Uterus (tissue), 4 donors: ENCODE results near the gene GATAD2B. TPM values are rescaled to one million over a fixed set of nuclear protein-coding genes. Genes with fewer than 3 reads are reported as not detected.

Experiments used
- DNase-seq, 2 donors: peaks; one replicate each; pipeline ENCODE4 v3.0.0-alpha.2; 2019 to 2020
- H3K27ac ChIP-seq, 2 donors: fragments of 200-600 bp; sonication (generic); 1 replicate in 1 of 2; 2 replicates in 1 of 2; pipeline ENCODE4 v1.5.1; 2016 to 2018
- H3K27me3 ChIP-seq, 2 donors: fragments of 200-600 bp; sonication (generic); one replicate each; pipeline ENCODE4 v1.5.1; 2018 to 2019; ENCODE audit warnings: control low read depth in 1 of 2
- H3K36me3 ChIP-seq, 2 donors: fragments of 200-600 bp; sonication (generic); one replicate each; pipeline ENCODE4 v1.5.1; 2019; ENCODE audit warnings: control low read depth in 1 of 2
- H3K4me1 ChIP-seq, 2 donors: fragments of 200-600 bp; sonication (generic); one replicate each; pipeline ENCODE4 v1.5.1; 2018 to 2019; ENCODE audit warnings: control low read depth in 1 of 2
- H3K4me3 ChIP-seq, 2 donors: fragments of 200-600 bp; sonication (generic); 1 replicate in 1 of 2; 2 replicates in 1 of 2; pipeline ENCODE4 v1.5.1; 2018 to 2019; ENCODE audit warnings: mild to moderate bottlenecking in 1 of 2
- H3K9me3 ChIP-seq, 2 donors: fragments of 200-600 bp; sonication (generic); one replicate each; pipeline ENCODE4 v1.5.1; 2019; ENCODE audit warnings: control low read depth in 1 of 2
- CTCF ChIP-seq, 4 experiments: fragments of 200-600 bp in 2 of 4; fragments of 450-650 bp in 2 of 4; sonication (generic) in 2 of 4; IDR thresholded peaks; one replicate each; pipeline ENCODE4 v1.5.1; 2016 to 2019; ENCODE audit warnings: antibody characterized with exemption in 4 of 4, mild to moderate bottlenecking in 2 of 4, moderate library complexity in 1 of 4
- POLR2A ChIP-seq, 2 donors: fragments of 450-650 bp; IDR thresholded peaks; one replicate each; pipeline ENCODE4 v1.6.1; 2016; ENCODE audit warnings: antibody characterized with exemption in 2 of 2, mild to moderate bottlenecking in 1 of 2, moderate library complexity in 1 of 2
- intact Hi-C: fragments of 100-400 bp; cut with DNase I; formaldehyde crosslinking; loops from one replicate; pipeline ENCODE4 v1.15.1; 2023; ENCODE audit warnings: low total_unique reads
- total RNA-seq, 4 donors: library from RNA; depleted of rRNA in 3 of 4; stranded (reverse); fragments of >200 nt in 3 of 4; gene quantifications; one replicate each; pipeline versions ENCODE4 v1.1.0 to v1.2.4, GENCODE V29; 2014 to 2023
- donor health status: DM: yes; HTN: yes; CAD: no.

GATAD2B gene
- total RNA-seq, 4 donors from 2014 or later, result 7.1 to 79.0 (median 26.6) TPM

GRCh38 chr1:153776845-153777370, 145.9 kb downstream of the GATAD2B start:
- Histone ChIP-seq H3K27me3 (no peaks in the 10 kb centered on the region), H3K4me3 (no peak overlapping the region), H3K4me1 (peaks cover 0 to 8% of the 10 kb centered on the region in 2 donors), H3K27ac (no peak overlapping the region), H3K36me3 (no peaks in the 10 kb centered on the region), H3K9me3 (no peaks in the 10 kb centered on the region)
- no peak for TF ChIP-seq POLR2A (IDR thresholded peaks at IDR 0.05)
- TF ChIP-seq CTCF (IDR thresholded peaks at IDR 0.05), result no peak
- DNase-seq, result no peak
- intact Hi-C loops, result no loop called here

GRCh38 chr1:153776352-153776751, 146.4 kb downstream of the GATAD2B start:
- Histone ChIP-seq H3K4me3 (peak overlapping the region; percentile 54 to 77), H3K9me3 (no peaks in the 10 kb centered on the region), H3K27me3 (no peaks in the 10 kb centered on the region), H3K36me3 (no peaks in the 10 kb centered on the region), H3K4me1 (peaks cover 0 to 8% of the 10 kb centered on the region in 2 donors), H3K27ac (peak overlapping the region; percentile 86 to 88)
- intact Hi-C loops, result no loop called here
- DNase-seq, result peak in 1 of 2 donors; percentile 35
- no peak for TF ChIP-seq CTCF (IDR thresholded peaks at IDR 0.05)
- TF ChIP-seq POLR2A (IDR thresholded peaks at IDR 0.05), result no peak

GRCh38 chr1:153775458-153776327, 147.1 kb downstream of the GATAD2B start:
- H3K4me1 ChIP-seq, result peaks cover 0 to 8% of the 10 kb centered on the region in 2 donors
- intact Hi-C loops, result no loop called here
- no peaks in the 10 kb centered on the region for H3K9me3 ChIP-seq
- peak overlapping the region; percentile 54 to 77 for H3K4me3 ChIP-seq
- H3K27me3 ChIP-seq, result no peaks in the 10 kb centered on the region
- DNase-seq, result peak; percentile 78 to 86
- H3K36me3 ChIP-seq, result no peaks in the 10 kb centered on the region
- peak; percentile 15 to 54 for TF ChIP-seq POLR2A (IDR thresholded peaks at IDR 0.05)
- TF ChIP-seq CTCF (IDR thresholded peaks at IDR 0.05), result peak in 1 of 4 experiments; percentile 14
- peak overlapping the region; percentile 86 to 88 for H3K27ac ChIP-seq

GRCh38 chr1:153774780-153775457, 147.9 kb downstream of the GATAD2B start, which contains the start of gene SLC27A3:
Gene SLC27A3, plus strand, starts transcription at chr1:153775407. Its CDS starts 91 bp downstream, at chr1:153775498.
- TF ChIP-seq CTCF (IDR thresholded peaks at IDR 0.05) (no peak), POLR2A (IDR thresholded peaks at IDR 0.05) (peak in 1 of 2 donors; percentile 10)
- peak within 1 kb of the TSS; percentile 54 to 77 for H3K4me3 ChIP-seq
- peak; percentile 79 to 89 for DNase-seq
- no peaks in the 10 kb centered on the region for H3K27me3 ChIP-seq
- H3K36me3 ChIP-seq, result no peaks in the 10 kb centered on the region
- intact Hi-C loops, result no loop called here
- no peaks in the 10 kb centered on the region for H3K9me3 ChIP-seq
- peaks cover 0 to 8% of the 10 kb centered on the region in 2 donors for H3K4me1 ChIP-seq
- H3K27ac ChIP-seq, result peak within 1 kb of the TSS; percentile 86 to 88
